ENCODE data around the gene SLC6A17.

GRCh38 chr1:110239441-110240430, 89.4 kb downstream of the SLC6A17 start:
- TF ChIP-seq CTCF (IDR thresholded peaks at IDR 0.05) (no peak), ZFX (IDR thresholded peaks at IDR 0.05; ENCODE audit: borderline replicate concordance) (no peak)

Measured in 22Rv1 (cell line).